ENCODE results near the gene MAPRE2. TPM values are rescaled to one million over a fixed set of nuclear protein-coding genes. Genes with fewer than 3 reads are reported as not detected.

Gene MAPRE2
- total RNA-seq, 6 donors from 2014 or later = 21.2 to 35.5 (median 27.8) TPM

- no peak overlapping the region for H3K27ac ChIP-seq
- TF ChIP-seq EP300 (IDR thresholded peaks at IDR 0.05) = no peak
- TF ChIP-seq, protein P1, sequence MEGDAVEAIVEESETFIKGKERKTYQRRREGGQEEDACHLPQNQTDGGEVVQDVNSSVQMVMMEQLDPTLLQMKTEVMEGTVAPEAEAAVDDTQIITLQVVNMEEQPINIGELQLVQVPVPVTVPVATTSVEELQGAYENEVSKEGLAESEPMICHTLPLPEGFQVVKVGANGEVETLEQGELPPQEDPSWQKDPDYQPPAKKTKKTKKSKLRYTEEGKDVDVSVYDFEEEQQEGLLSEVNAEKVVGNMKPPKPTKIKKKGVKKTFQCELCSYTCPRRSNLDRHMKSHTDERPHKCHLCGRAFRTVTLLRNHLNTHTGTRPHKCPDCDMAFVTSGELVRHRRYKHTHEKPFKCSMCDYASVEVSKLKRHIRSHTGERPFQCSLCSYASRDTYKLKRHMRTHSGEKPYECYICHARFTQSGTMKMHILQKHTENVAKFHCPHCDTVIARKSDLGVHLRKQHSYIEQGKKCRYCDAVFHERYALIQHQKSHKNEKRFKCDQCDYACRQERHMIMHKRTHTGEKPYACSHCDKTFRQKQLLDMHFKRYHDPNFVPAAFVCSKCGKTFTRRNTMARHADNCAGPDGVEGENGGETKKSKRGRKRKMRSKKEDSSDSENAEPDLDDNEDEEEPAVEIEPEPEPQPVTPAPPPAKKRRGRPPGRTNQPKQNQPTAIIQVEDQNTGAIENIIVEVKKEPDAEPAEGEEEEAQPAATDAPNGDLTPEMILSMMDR (IDR thresholded peaks at IDR 0.05) = no peak
- no peak for TF ChIP-seq POLR2AphosphoS5 (IDR thresholded peaks at IDR 0.05)
- no peak for TF ChIP-seq POLR2A (IDR thresholded peaks at IDR 0.05)
- ATAC-seq (ENCODE audit: low FRiP score in 2 of 2) = peak in 1 of 2 donors; percentile 61
Measured at GRCh38 chr18:35171315-35171987, 130.2 kb downstream of the MAPRE2 start.

GRCh38 chr18:35172009-35172408, 130.8 kb downstream of the MAPRE2 start:
- Histone ChIP-seq H3K27me3 (no peaks in the 10 kb centered on the region), H3K36me3 (no peaks in the 10 kb centered on the region), H3K4me3 (no peak overlapping the region), H3K9me3 (no peaks in the 10 kb centered on the region), H3K4me1 (peaks cover 0 to 7% (median 6%) of the 10 kb centered on the region in 4 donors), H3K27ac (no peak overlapping the region)
- peak in 1 of 2 donors; percentile 24 for DNase-seq
- WGBS, 2 donors = 81 to 83% methylated on average over 3 of the region's 3 CpGs
- ATAC-seq (ENCODE audit: low FRiP score in 2 of 2) = peak in 1 of 2 donors; percentile 53
- TF ChIP-seq POLR2AphosphoS5 (IDR thresholded peaks at IDR 0.05) (no peak), POLR2A (IDR thresholded peaks at IDR 0.05) (no peak), EP300 (IDR thresholded peaks at IDR 0.05) (no peak)
- TF ChIP-seq, protein P1 (IDR thresholded peaks at IDR 0.05) = no peak

More at GRCh38 chr18:35171315-35171987, 130.2 kb downstream of the MAPRE2 start:
- H3K4me3 ChIP-seq = no peak overlapping the region
- H3K36me3 ChIP-seq = no peaks in the 10 kb centered on the region
- DNase-seq = no peak
- no peaks in the 10 kb centered on the region for H3K9me3 ChIP-seq
- peaks cover 0 to 7% (median 6%) of the 10 kb centered on the region in 4 donors for H3K4me1 ChIP-seq
- 37 to 39% methylated on average over 5 of the region's 5 CpGs for WGBS, 2 donors
- no peaks in the 10 kb centered on the region for H3K27me3 ChIP-seq

GRCh38 chr18:35172451-35173035, 131.3 kb downstream of the MAPRE2 start:
- no peak overlapping the region for H3K27ac ChIP-seq
- no peak for TF ChIP-seq POLR2A (IDR thresholded peaks at IDR 0.05)
- TF ChIP-seq EP300 (IDR thresholded peaks at IDR 0.05) = no peak
- TF ChIP-seq POLR2AphosphoS5 (IDR thresholded peaks at IDR 0.05) = no peak
- no peak overlapping the region for H3K4me3 ChIP-seq
- no peaks in the 10 kb centered on the region for H3K9me3 ChIP-seq
- 64 to 73% methylated on average over 2 of the region's 2 CpGs for WGBS, 2 donors
- H3K36me3 ChIP-seq = no peaks in the 10 kb centered on the region
- ATAC-seq (ENCODE audit: low FRiP score in 2 of 2) = no peak
- H3K4me1 ChIP-seq = peaks cover 0 to 7% (median 6%) of the 10 kb centered on the region in 4 donors
- H3K27me3 ChIP-seq = no peaks in the 10 kb centered on the region
- no peak for DNase-seq

GRCh38 chr18:35174093-35174731, 133.0 kb downstream of the MAPRE2 start:
- DNase-seq (no peak), ATAC-seq (ENCODE audit: low FRiP score in 2 of 2) (peak in 1 of 2 donors; percentile 7)
- 25 to 26% methylated on average over 5 of the region's 5 CpGs for WGBS, 2 donors
- TF ChIP-seq POLR2AphosphoS5 (IDR thresholded peaks at IDR 0.05) (no peak), POLR2A (IDR thresholded peaks at IDR 0.05) (no peak), EP300 (IDR thresholded peaks at IDR 0.05) (no peak)
- TF ChIP-seq, protein P1 (IDR thresholded peaks at IDR 0.05) = no peak
- no peak overlapping the region for H3K27ac ChIP-seq
- H3K36me3 ChIP-seq = no peaks in the 10 kb centered on the region
- no peaks in the 10 kb centered on the region for H3K9me3 ChIP-seq
- H3K4me1 ChIP-seq = peaks cover 0 to 7% (median 6%) of the 10 kb centered on the region in 4 donors
- H3K4me3 ChIP-seq = no peak overlapping the region
- no peaks in the 10 kb centered on the region for H3K27me3 ChIP-seq

DNA sequence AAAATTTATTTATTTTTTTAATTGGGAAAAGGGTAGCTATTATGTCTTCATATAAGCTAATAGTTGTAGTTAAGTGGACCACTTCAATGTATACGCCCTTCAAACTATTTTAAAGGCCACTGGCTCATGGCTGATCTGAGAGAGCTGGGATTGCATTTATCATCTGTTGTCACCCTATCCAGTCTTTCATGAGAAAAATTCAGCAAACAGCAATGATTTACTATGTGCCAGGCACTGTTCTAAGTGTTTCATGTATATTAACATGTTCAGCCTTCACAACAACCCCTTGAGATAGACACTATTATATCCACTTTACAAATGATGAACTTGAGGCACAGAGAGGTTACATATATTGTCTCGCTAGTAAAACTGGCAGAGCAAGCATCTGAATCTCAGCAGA, 133.5 kb downstream of the MAPRE2 start:
- H3K9me3 ChIP-seq = no peaks in the 10 kb centered on the region
- H3K27ac ChIP-seq = no peak overlapping the region
- ATAC-seq (ENCODE audit: low FRiP score in 2 of 2) (no peak), DNase-seq (no peak)
- peaks cover 0 to 7% (median 6%) of the 10 kb centered on the region in 4 donors for H3K4me1 ChIP-seq
- no peaks in the 10 kb centered on the region for H3K27me3 ChIP-seq
- WGBS, 2 donors = 60 to 89% methylated on average over 2 of the region's 2 CpGs
- H3K36me3 ChIP-seq = no peaks in the 10 kb centered on the region
- no peak for TF ChIP-seq POLR2A (IDR thresholded peaks at IDR 0.05)
- TF ChIP-seq EP300 (IDR thresholded peaks at IDR 0.05) = no peak
- TF ChIP-seq POLR2AphosphoS5 (IDR thresholded peaks at IDR 0.05) = no peak
- TF ChIP-seq, protein P1 (IDR thresholded peaks at IDR 0.05) = no peak
- no peak overlapping the region for H3K4me3 ChIP-seq

All from upper lobe of left lung (tissue), 6 donors.